ENCODE measurements around the gene PLEKHG1.

DNA sequence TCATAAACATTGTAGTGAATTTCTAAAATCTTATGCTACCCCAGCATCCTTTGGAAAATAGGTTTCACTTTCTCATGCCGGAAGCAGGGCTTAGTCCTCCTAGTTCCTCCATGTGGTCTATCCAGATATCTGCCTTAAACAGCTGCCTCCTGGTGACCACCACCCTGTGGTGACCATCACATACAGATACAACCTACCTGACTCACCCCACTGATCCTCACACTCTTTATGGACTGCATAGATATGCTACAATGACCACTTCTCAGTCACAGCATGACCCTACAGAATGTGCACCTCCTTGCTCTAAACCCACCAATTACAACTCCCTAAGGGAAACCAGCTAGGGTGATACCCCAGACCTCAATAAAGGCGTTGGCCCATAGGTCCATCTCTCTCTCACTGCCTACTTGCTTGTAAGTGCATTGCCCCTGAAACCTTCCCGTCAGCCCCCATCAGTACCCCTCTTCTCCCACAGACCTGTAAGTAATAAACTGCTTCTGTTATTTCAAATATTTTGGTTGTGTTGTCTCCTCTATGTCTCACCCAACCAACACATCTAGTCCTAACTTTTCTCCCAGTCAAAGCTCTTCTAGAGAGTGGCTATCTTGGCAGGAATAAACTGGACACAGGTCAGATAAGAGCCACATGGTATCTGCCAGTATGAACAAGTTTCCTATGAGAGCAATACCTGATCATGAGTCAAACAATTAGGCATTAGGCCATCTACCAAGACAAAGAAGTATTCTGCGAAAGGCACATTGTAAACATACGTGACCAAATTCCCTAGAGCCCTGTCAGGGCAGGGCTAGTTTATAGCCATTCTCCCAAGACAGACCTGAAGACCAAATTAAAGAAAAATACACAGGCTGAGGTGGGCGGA lies 39.4 kb upstream of the PLEKHG1 start:
- no peak for TF ChIP-seq NR2F1 (CRISPR knock-in tag; IDR thresholded peaks at IDR 0.05)
- no peak for TF ChIP-seq SIN3A (IDR thresholded peaks at IDR 0.05; ENCODE audit: borderline replicate concordance, low read depth, low read length)
- no peak for TF ChIP-seq TBP (CRISPR knock-in tag; IDR thresholded peaks at IDR 0.05)
- TF ChIP-seq U2AF1 (optimal IDR thresholded peaks at IDR 0.05; ENCODE audit: low read depth, low read length), result no peak
- no peak for TF ChIP-seq ELF4 (CRISPR knock-in tag; IDR thresholded peaks at IDR 0.05; ENCODE audit: borderline replicate concordance)
- TF ChIP-seq, protein P1, sequence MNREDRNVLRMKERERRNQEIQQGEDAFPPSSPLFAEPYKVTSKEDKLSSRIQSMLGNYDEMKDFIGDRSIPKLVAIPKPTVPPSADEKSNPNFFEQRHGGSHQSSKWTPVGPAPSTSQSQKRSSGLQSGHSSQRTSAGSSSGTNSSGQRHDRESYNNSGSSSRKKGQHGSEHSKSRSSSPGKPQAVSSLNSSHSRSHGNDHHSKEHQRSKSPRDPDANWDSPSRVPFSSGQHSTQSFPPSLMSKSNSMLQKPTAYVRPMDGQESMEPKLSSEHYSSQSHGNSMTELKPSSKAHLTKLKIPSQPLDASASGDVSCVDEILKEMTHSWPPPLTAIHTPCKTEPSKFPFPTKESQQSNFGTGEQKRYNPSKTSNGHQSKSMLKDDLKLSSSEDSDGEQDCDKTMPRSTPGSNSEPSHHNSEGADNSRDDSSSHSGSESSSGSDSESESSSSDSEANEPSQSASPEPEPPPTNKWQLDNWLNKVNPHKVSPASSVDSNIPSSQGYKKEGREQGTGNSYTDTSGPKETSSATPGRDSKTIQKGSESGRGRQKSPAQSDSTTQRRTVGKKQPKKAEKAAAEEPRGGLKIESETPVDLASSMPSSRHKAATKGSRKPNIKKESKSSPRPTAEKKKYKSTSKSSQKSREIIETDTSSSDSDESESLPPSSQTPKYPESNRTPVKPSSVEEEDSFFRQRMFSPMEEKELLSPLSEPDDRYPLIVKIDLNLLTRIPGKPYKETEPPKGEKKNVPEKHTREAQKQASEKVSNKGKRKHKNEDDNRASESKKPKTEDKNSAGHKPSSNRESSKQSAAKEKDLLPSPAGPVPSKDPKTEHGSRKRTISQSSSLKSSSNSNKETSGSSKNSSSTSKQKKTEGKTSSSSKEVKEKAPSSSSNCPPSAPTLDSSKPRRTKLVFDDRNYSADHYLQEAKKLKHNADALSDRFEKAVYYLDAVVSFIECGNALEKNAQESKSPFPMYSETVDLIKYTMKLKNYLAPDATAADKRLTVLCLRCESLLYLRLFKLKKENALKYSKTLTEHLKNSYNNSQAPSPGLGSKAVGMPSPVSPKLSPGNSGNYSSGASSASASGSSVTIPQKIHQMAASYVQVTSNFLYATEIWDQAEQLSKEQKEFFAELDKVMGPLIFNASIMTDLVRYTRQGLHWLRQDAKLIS (CRISPR knock-in tag; IDR thresholded peaks at IDR 0.05), result no peak
- no peak for TF ChIP-seq KMT2B (CRISPR knock-in tag; IDR thresholded peaks at IDR 0.05)
- TF ChIP-seq RAD51 (IDR thresholded peaks at IDR 0.05; ENCODE audit: borderline replicate concordance), result no peak
- TF ChIP-seq CEBPB (IDR thresholded peaks at IDR 0.05; ENCODE audit: borderline replicate concordance, low read depth, low read length), result no peak

All from HepG2 (cell line).